ENCODE results near the gene C3.

The C3 gene

GRCh38 chr19:6708346-6708745 is 12.1 kb downstream of the C3 start:
- H3K4me3 ChIP-seq = no peak overlapping the region
- H3K9me3 ChIP-seq (ENCODE audit: low read depth, low read length) = no peaks in the 10 kb centered on the region
- no peak overlapping the region for H3K27ac ChIP-seq
- TF ChIP-seq EZH2 (IDR thresholded peaks at IDR 0.05) = no peak
- no peak for TF ChIP-seq FOXP2 (optimal IDR thresholded peaks at IDR 0.05; ENCODE audit: control extremely low read depth, extremely low read length, insufficient read depth)
- no peak for TF ChIP-seq POLR2AphosphoS5 (IDR thresholded peaks at IDR 0.05; ENCODE audit: borderline replicate concordance, low read depth, low read length)
- DNase-seq (ENCODE audit: low read depth, low spot score) = no peak
- H3K36me3 ChIP-seq (ENCODE audit: insufficient read depth, low read length) = no peaks in the 10 kb centered on the region
- no peak overlapping the region for H3K9ac ChIP-seq (ENCODE audit: insufficient read length)

DNA sequence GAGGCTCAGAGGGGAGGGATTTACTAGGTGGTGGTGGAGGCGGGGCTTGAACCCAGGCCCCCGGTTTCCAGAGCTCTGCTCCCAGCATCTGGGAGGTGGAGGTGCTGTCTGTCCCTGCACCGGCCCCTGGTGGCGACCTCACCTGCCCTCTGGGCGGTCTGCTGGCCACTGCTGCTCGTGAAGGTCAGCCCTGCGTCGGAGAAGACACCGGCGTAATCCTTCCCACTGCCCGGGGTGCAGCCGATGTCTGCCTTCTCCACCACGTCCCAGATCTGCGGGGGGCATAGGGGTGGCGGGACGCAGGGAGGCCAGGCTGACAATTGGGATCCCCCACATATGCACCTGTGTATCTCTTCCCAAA is 12.8 kb downstream of the C3 start:
- Histone ChIP-seq H3K9ac (ENCODE audit: insufficient read length) (no peak overlapping the region), H3K36me3 (ENCODE audit: insufficient read depth, low read length) (no peaks in the 10 kb centered on the region), H3K4me3 (no peak overlapping the region), H3K27ac (no peak overlapping the region), H3K9me3 (ENCODE audit: low read depth, low read length) (no peaks in the 10 kb centered on the region)
- TF ChIP-seq FOXP2 (optimal IDR thresholded peaks at IDR 0.05; ENCODE audit: control extremely low read depth, extremely low read length, insufficient read depth) = no peak
- TF ChIP-seq POLR2AphosphoS5 (IDR thresholded peaks at IDR 0.05; ENCODE audit: borderline replicate concordance, low read depth, low read length) = no peak
- no peak for TF ChIP-seq EZH2 (IDR thresholded peaks at IDR 0.05)
- no peak for DNase-seq (ENCODE audit: low read depth, low spot score)

GRCh38 chr19:6707011-6707657 is 13.3 kb downstream of the C3 start:
- Histone ChIP-seq H3K9me3 (ENCODE audit: low read depth, low read length) (no peaks in the 10 kb centered on the region), H3K9ac (ENCODE audit: insufficient read length) (no peak overlapping the region), H3K36me3 (ENCODE audit: insufficient read depth, low read length) (no peaks in the 10 kb centered on the region), H3K4me3 (no peak overlapping the region), H3K27ac (no peak overlapping the region)
- DNase-seq (ENCODE audit: low read depth, low spot score) = no peak
- TF ChIP-seq FOXP2 (optimal IDR thresholded peaks at IDR 0.05; ENCODE audit: control extremely low read depth, extremely low read length, insufficient read depth) = no peak
- no peak for TF ChIP-seq POLR2AphosphoS5 (IDR thresholded peaks at IDR 0.05; ENCODE audit: borderline replicate concordance, low read depth, low read length)
- no peak for TF ChIP-seq EZH2 (IDR thresholded peaks at IDR 0.05)

DNA sequence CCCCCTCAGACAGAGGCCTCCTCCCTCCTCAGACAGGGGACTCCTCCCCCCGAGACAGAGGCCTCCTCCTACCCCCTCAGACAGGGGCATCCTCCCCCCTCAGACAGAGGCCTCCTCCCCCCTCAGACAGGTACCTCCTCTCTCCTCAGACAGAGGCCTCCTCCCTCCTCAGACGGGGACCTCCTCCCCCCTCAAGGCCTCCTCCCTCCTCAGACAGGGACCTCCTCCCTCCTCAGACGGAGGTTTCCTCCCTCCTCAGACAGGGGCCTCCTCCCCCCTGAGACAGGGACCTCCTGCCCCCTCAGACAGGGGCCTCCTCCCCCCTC is 13.9 kb downstream of the C3 start:
- no peak for TF ChIP-seq EZH2 (IDR thresholded peaks at IDR 0.05)
- no peak for TF ChIP-seq POLR2AphosphoS5 (IDR thresholded peaks at IDR 0.05; ENCODE audit: borderline replicate concordance, low read depth, low read length)
- no peak for TF ChIP-seq FOXP2 (optimal IDR thresholded peaks at IDR 0.05; ENCODE audit: control extremely low read depth, extremely low read length, insufficient read depth)

GRCh38 chr19:6705931-6706632 is 14.4 kb downstream of the C3 start:
- Histone ChIP-seq H3K9ac (ENCODE audit: insufficient read length) (no peak overlapping the region), H3K36me3 (ENCODE audit: insufficient read depth, low read length) (no peaks in the 10 kb centered on the region), H3K27ac (no peak overlapping the region), H3K9me3 (ENCODE audit: low read depth, low read length) (no peaks in the 10 kb centered on the region), H3K4me3 (no peak overlapping the region)
- DNase-seq (ENCODE audit: low read depth, low spot score) = no peak
- no peak for TF ChIP-seq FOXP2 (optimal IDR thresholded peaks at IDR 0.05; ENCODE audit: control extremely low read depth, extremely low read length, insufficient read depth)
- no peak for TF ChIP-seq POLR2AphosphoS5 (IDR thresholded peaks at IDR 0.05; ENCODE audit: borderline replicate concordance, low read depth, low read length)
- TF ChIP-seq EZH2 (IDR thresholded peaks at IDR 0.05) = no peak

More for the DNA sequence above, 13.9 kb downstream of the C3 start:
- no peaks in the 10 kb centered on the region for H3K36me3 ChIP-seq (ENCODE audit: insufficient read depth, low read length)
- no peak overlapping the region for H3K27ac ChIP-seq
- no peaks in the 10 kb centered on the region for H3K9me3 ChIP-seq (ENCODE audit: low read depth, low read length)
- no peak for DNase-seq (ENCODE audit: low read depth, low spot score)
- H3K4me3 ChIP-seq = no peak overlapping the region
- H3K9ac ChIP-seq (ENCODE audit: insufficient read length) = no peak overlapping the region

DNA sequence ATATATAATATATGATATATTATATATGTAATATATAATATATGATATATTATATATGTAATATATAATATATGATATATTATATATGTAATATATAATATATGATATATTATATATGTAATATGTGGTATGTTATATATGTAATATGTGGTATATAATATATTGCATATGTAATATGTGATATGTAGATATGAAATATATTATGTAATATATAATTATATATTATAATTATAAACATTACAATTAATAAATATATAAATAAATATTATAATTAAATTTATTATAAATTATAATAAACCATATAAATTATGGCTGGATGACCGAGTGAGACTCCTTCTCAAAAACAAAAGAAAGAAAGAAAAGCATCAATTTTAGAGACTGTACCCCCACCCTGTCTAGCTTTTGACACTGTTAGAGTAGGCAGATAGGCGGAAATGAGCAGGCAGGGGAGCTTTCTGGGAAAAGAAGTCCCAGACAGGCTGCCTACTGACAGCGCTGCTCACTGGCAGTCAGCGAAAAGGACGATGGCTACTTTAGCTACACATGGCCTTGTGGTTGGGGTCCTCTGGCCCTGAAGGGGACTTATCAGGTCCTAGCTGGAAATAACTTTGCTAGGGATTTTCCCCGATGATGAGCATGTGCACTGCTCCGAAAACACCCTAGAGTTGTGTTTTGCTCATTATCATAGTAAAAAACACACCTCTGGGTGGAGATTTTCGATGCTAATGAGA is 19.7 kb downstream of the C3 start:
- H3K9ac ChIP-seq (ENCODE audit: insufficient read length) = no peak overlapping the region
- H3K36me3 ChIP-seq (ENCODE audit: insufficient read depth, low read length) = no peaks in the 10 kb centered on the region
- no peaks in the 10 kb centered on the region for H3K9me3 ChIP-seq (ENCODE audit: low read depth, low read length)
- H3K27ac ChIP-seq = no peak overlapping the region
- TF ChIP-seq POLR2AphosphoS5 (IDR thresholded peaks at IDR 0.05; ENCODE audit: borderline replicate concordance, low read depth, low read length) = no peak
- TF ChIP-seq FOXP2 (optimal IDR thresholded peaks at IDR 0.05; ENCODE audit: control extremely low read depth, extremely low read length, insufficient read depth) = no peak
- TF ChIP-seq EZH2 (IDR thresholded peaks at IDR 0.05) = no peak
- no peak overlapping the region for H3K4me3 ChIP-seq
- DNase-seq (ENCODE audit: low read depth, low spot score) = no peak

DNA sequence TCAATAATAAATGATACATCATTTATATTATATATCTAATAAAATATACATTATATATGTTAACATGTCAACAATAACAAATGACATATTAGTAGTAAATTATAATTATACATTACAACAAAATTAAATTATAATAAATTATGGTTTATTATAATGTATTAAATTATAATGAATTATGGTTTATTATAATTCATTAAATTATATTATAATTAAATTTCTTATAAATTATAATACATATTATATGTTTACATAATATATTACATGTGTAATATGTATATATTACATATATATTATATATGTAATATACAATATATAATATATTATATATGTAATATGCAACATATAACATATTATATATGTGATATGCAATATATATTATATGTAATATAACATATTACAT is 20.5 kb downstream of the C3 start:
- Histone ChIP-seq H3K9ac (ENCODE audit: insufficient read length) (no peak overlapping the region), H3K36me3 (ENCODE audit: insufficient read depth, low read length) (no peaks in the 10 kb centered on the region), H3K4me3 (no peak overlapping the region), H3K9me3 (ENCODE audit: low read depth, low read length) (no peaks in the 10 kb centered on the region), H3K27ac (no peak overlapping the region)
- no peak for TF ChIP-seq POLR2AphosphoS5 (IDR thresholded peaks at IDR 0.05; ENCODE audit: borderline replicate concordance, low read depth, low read length)
- TF ChIP-seq FOXP2 (optimal IDR thresholded peaks at IDR 0.05; ENCODE audit: control extremely low read depth, extremely low read length, insufficient read depth) = no peak
- no peak for TF ChIP-seq EZH2 (IDR thresholded peaks at IDR 0.05)
- no peak for DNase-seq (ENCODE audit: low read depth, low spot score)

DNA sequence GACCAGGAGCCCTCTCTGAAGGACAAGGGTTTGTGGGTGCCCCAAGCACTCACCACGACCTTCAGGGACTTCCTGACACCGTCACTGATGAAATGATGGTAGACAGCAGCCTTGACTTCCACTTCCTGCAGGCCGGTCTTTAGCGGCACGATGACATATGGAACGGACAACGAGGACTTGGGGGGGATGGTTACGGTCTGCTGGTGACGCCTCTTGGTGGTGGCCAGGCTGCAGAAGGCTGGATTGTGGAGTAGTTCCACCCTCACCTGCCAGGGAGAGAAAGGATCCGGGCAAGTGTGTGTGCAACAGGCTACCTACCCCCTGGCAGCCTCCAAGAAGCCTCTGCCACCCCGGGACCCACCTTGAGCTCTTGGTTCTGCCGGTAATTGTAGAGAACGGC is 23.2 kb downstream of the C3 start:
- no peaks in the 10 kb centered on the region for H3K9me3 ChIP-seq (ENCODE audit: low read depth, low read length)
- DNase-seq (ENCODE audit: low read depth, low spot score) = no peak
- H3K9ac ChIP-seq (ENCODE audit: insufficient read length) = no peak overlapping the region
- TF ChIP-seq EZH2 (IDR thresholded peaks at IDR 0.05) = no peak
- TF ChIP-seq POLR2AphosphoS5 (IDR thresholded peaks at IDR 0.05; ENCODE audit: borderline replicate concordance, low read depth, low read length) = no peak
- TF ChIP-seq FOXP2 (optimal IDR thresholded peaks at IDR 0.05; ENCODE audit: control extremely low read depth, extremely low read length, insufficient read depth) = no peak
- no peak overlapping the region for H3K4me3 ChIP-seq
- H3K27ac ChIP-seq = no peak overlapping the region
- H3K36me3 ChIP-seq (ENCODE audit: insufficient read depth, low read length) = no peaks in the 10 kb centered on the region

All from SK-N-MC (cell line).